Kidney (tissue), 14 donors: ENCODE results near the gene NPL. TPM values are rescaled to one million over a fixed set of nuclear protein-coding genes. Genes with fewer than 3 reads are reported as not detected.

ENCODE experiments used
- DNase-seq, 5 donors: peaks; one replicate each; pipeline ENCODE4 v3.0.0-alpha.2; 2013 to 2020
- FAIRE-seq: peaks from 2 replicates; lab custom pipeline; 2012; peaks lifted over from hg19 to GRCh38; lab: Jason Lieb, UNC
- H3K27ac ChIP-seq, 2 donors: one replicate each; pipeline ENCODE4 v1.7.0; 2013; ENCODE audit warnings: low read depth in 2 of 2, low read length in 2 of 2, inconsistent platforms in 1 of 2
- H3K27me3 ChIP-seq: one replicate; pipeline ENCODE4 v1.7.1; 2013; ENCODE audit warnings: low read length, inconsistent platforms; ENCODE audit not compliant: control insufficient read depth, insufficient read depth
- H3K36me3 ChIP-seq, 3 donors: one replicate each; pipeline versions ENCODE4 v1.7.0 to v1.7.1; 2013; ENCODE audit warnings: low read length in 3 of 3, control low read depth in 1 of 3, inconsistent platforms in 1 of 3; ENCODE audit not compliant: insufficient read depth in 3 of 3, control insufficient read depth in 2 of 3
- H3K4me1 ChIP-seq, 3 donors: one replicate each; pipeline versions ENCODE4 v1.7.0 to v1.7.1; 2013; ENCODE audit warnings: low read length in 3 of 3, inconsistent platforms in 1 of 3, low read depth in 1 of 3; ENCODE audit not compliant: control insufficient read depth in 2 of 3, insufficient read depth in 2 of 3
- H3K4me3 ChIP-seq, 3 donors: one replicate each; pipeline versions ENCODE4 v1.7.0 to v1.8.1; 2013; ENCODE audit warnings: low read length in 3 of 3, control low read depth in 1 of 3, inconsistent platforms in 1 of 3
- H3K9ac ChIP-seq, 3 donors: one replicate each; pipeline versions ENCODE4 v1.7.0 to v1.7.1; 2013; ENCODE audit warnings: low read length in 3 of 3, control low read depth in 1 of 3, inconsistent platforms in 1 of 3
- H3K9me3 ChIP-seq, 3 donors: one replicate each; pipeline versions ENCODE4 v1.7.0 to v1.7.1; 2013; ENCODE audit warnings: low read length in 3 of 3, control low read depth in 1 of 3, inconsistent platforms in 1 of 3; ENCODE audit not compliant: control insufficient read depth in 2 of 3, insufficient read depth in 1 of 3
- intact Hi-C: fragments of 100-400 bp; cut with DNase I; formaldehyde crosslinking; loops from one replicate; pipeline ENCODE4 v1.11.1; 2022
- polyA plus RNA-seq: library from polyadenylated mRNA; stranded (reverse); fragments of 350-450 nt; fragmentation: Illumina TruSeq; extraction: RNeasy Lipid Tissue Mini Kit (QIAGEN cat#74804); gene quantifications from one replicate; pipeline ENCODE4 v1.2.3, GENCODE V29; 2014; ENCODE audit warnings: low read depth, low replicate concordance; ENCODE audit not compliant: insufficient read depth
- total RNA-seq: library from RNA; stranded (reverse); fragmentation: NEBNext Ultra II Directional; extraction: Animal tissue kit (Norgen Biotek cat#: 25700); gene quantifications from one replicate; pipeline ENCODE4 v1.2.1, GENCODE V29; 2021
- TF ChIP-seq, protein P1 (sequence below): IDR thresholded peaks from 3 replicates; pipeline ENCODE4 v1.5.1; 2012; ENCODE audit warnings: mild to moderate bottlenecking, moderate library complexity, borderline replicate concordance; ENCODE audit not compliant: insufficient read depth; ENCODE audit errors: extremely low read depth
- donor health status: control.
- donor health status: control.
- donor health status: control.
- donor health status: control.
- donor health status: control.
- donor health status: DM: yes; HTN: yes; CAD: no.
- donor health status: Normal renal cell carcinoma (clear cell type).

NPL gene
- total and polyA plus RNA-seq, 2 donors from 2014 or later = 15.7 to 69.4 TPM

GRCh38 chr1:182829285-182829932, 39.8 kb downstream of the NPL start:
- H3K36me3 ChIP-seq = no peaks in the 10 kb centered on the region
- intact Hi-C loops = no loop called here
- H3K27me3 ChIP-seq = no peaks in the 10 kb centered on the region
- H3K27ac ChIP-seq = no peak overlapping the region
- H3K9ac ChIP-seq = no peak overlapping the region
- no peaks in the 10 kb centered on the region for H3K9me3 ChIP-seq
- H3K4me3 ChIP-seq = no peak overlapping the region
- TF ChIP-seq, protein P1, sequence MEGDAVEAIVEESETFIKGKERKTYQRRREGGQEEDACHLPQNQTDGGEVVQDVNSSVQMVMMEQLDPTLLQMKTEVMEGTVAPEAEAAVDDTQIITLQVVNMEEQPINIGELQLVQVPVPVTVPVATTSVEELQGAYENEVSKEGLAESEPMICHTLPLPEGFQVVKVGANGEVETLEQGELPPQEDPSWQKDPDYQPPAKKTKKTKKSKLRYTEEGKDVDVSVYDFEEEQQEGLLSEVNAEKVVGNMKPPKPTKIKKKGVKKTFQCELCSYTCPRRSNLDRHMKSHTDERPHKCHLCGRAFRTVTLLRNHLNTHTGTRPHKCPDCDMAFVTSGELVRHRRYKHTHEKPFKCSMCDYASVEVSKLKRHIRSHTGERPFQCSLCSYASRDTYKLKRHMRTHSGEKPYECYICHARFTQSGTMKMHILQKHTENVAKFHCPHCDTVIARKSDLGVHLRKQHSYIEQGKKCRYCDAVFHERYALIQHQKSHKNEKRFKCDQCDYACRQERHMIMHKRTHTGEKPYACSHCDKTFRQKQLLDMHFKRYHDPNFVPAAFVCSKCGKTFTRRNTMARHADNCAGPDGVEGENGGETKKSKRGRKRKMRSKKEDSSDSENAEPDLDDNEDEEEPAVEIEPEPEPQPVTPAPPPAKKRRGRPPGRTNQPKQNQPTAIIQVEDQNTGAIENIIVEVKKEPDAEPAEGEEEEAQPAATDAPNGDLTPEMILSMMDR = no peak
- DNase-seq (no peak), FAIRE-seq (no peak)
- H3K4me1 ChIP-seq = no peaks in the 10 kb centered on the region

DNA sequence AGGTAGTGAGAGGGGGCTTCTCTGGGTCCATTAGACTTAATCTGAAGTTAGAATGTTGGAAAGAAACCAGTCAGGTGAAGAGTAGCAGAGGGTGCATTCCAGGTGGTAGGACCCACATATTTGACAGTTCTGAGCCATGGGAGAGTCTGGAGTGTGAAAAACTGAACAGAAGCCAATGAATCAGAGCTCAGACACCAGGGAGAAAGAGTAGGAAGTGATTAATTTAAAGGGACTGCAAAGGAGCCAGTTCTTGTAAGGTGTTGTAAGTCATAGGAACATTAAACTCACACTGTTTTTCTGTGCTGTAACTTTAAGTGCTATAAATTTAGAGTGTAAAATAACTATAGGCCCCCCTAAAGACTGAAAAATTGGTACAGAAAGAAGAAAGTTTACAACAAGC, 43.7 kb downstream of the NPL start:
- Histone ChIP-seq H3K27me3 (no peaks in the 10 kb centered on the region), H3K9me3 (no peaks in the 10 kb centered on the region), H3K9ac (no peak overlapping the region), H3K27ac (no peak overlapping the region), H3K36me3 (no peaks in the 10 kb centered on the region), H3K4me3 (no peak overlapping the region), H3K4me1 (no peaks in the 10 kb centered on the region)
- TF ChIP-seq, protein P1 = no peak
- no peak for DNase-seq
- intact Hi-C loops = no loop called here
- no peak for FAIRE-seq

DNA sequence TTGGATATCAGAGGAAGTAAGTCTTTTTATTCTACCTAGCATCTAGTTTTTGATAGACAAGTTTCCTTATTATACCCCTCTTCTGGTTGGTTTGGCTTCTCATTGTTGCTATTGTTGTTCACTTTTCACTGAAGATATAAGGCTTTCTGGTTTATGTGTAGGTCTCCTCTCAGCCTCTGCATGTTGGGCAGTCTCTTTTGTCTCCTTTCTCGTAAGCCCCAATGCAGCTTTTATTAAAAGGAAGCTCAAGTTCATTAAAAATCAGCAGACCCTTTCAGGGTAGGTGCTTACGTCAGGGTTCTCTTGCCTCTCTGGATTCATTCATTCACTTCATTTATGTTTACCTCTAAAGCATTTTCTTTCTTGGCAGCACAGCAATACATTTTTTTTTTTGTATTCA, 44.8 kb downstream of the NPL start:
- no peaks in the 10 kb centered on the region for H3K36me3 ChIP-seq
- DNase-seq = no peak
- no peaks in the 10 kb centered on the region for H3K27me3 ChIP-seq
- no peaks in the 10 kb centered on the region for H3K9me3 ChIP-seq
- no peak overlapping the region for H3K27ac ChIP-seq
- no peak overlapping the region for H3K4me3 ChIP-seq
- intact Hi-C loops = no loop called here
- TF ChIP-seq, protein P1 = no peak
- H3K9ac ChIP-seq = no peak overlapping the region
- no peak for FAIRE-seq
- H3K4me1 ChIP-seq = peaks cover 0 to 2% (median 0%) of the 10 kb centered on the region in 3 donors

DNA sequence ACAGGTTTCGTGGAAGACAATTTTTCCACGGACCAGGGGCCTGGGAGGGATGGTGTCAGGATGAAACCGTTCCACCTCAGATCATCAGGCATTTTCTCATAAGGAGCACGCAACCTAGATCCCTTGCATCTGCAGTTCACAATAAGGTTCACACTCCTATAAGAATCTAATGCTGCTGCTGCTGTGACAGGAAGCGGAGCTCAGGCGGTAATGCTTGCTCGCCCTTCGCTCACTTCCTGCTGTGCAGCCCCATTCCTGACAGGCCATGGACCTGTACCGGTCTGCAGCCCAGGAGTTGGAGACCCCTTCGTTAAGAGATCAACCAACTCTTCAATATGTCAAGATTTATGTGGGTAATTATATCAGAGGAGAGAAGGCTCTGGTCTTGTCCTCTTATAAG, 46.2 kb downstream of the NPL start:
- Histone ChIP-seq H3K9me3 (no peaks in the 10 kb centered on the region), H3K4me3 (no peak overlapping the region), H3K27me3 (no peaks in the 10 kb centered on the region), H3K4me1 (peaks cover 0 to 2% (median 0%) of the 10 kb centered on the region in 3 donors), H3K36me3 (no peaks in the 10 kb centered on the region), H3K9ac (no peak overlapping the region), H3K27ac (no peak overlapping the region)
- no peak for DNase-seq
- TF ChIP-seq, protein P1 = no peak
- no peak for FAIRE-seq
- intact Hi-C loops = no loop called here
